Activated naive CD8-positive, alpha-beta T cell treated with anti-CD3 and anti-CD28 coated beads, Interleukin-2, amount 50 U/mL, for 16 hours (primary cell): ENCODE measurements around the gene ACTR2.
"Not testable (repeated sequence)": the region's sequence is repeated elsewhere in the genome, so short reads cannot be mapped to it uniquely, and the experiment has no call there.

ENCODE experiments used
- DNase-seq: peaks from one replicate; pipeline ENCODE4 v3.0.0-alpha.2; 2020; ENCODE audit warnings: low read depth, low spot score

Gene ACTR2

GRCh38 chr2:65227456-65228262 lies at the start of gene ACTR2:
TSS of gene ACTR2 (plus strand) at chr2:65227831. CDS start at chr2:65227910, 79 bp downstream.
- peak; percentile 87 for DNase-seq

DNA sequence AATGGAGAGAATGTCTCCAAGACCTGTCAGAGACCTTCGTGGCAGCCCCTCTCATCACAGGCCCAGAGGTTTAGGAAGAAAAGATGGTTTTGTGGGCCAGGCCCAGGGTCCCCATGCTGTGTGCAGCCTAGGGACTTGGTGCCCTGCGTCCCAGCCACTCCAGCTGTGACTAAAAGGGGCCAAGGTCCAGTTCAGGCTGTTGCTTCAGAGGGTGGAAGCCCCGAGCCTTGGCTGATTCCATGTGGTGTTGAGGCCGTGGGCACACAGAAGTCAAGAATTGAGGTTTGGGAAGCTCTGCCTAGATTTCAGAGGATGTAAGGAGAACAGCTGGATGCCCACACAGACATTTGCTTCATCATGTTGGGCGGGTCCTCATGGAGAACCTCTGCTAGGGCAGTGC lies 45.1 kb upstream of the ACTR2 start:
- DNase-seq = no peak

DNA sequence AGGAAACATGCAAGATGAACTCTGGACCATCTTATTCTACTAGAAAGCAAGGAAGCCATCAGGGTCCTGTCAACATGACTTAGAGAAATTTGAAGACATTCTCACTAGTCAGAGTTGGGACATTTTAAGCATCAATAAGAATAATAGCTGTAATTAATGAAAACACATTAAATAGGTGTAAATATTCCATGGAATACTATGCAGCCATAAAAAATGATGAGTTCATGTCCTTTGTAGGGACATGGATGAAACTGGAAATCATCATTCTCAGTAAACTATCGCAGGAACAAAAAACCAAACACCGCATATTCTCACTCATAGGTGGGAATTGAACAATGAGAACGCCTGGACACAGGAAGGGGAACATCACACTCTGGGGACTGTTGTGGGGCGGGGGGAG lies 44.2 kb upstream of the ACTR2 start:
- not testable (repeated sequence) for DNase-seq

DNA sequence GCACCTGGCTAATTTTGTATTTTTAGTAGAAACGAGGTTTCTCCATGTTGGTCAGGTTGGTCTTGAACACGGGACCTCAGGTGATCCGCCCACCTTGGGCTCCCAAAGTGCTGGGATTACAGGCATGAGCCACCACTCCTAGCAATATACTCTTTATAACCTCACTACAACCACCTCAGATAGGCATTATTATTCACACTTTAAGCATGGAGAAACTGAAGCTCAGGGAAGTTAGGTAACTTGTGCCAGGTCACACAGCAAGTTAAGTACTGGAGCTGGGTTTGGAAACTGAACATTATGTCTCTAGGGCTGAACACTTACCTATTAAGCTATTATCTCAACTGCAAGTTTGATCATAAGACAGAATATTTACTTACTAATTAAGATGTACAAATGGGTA lies 42.6 kb upstream of the ACTR2 start:
- DNase-seq = no peak

DNA sequence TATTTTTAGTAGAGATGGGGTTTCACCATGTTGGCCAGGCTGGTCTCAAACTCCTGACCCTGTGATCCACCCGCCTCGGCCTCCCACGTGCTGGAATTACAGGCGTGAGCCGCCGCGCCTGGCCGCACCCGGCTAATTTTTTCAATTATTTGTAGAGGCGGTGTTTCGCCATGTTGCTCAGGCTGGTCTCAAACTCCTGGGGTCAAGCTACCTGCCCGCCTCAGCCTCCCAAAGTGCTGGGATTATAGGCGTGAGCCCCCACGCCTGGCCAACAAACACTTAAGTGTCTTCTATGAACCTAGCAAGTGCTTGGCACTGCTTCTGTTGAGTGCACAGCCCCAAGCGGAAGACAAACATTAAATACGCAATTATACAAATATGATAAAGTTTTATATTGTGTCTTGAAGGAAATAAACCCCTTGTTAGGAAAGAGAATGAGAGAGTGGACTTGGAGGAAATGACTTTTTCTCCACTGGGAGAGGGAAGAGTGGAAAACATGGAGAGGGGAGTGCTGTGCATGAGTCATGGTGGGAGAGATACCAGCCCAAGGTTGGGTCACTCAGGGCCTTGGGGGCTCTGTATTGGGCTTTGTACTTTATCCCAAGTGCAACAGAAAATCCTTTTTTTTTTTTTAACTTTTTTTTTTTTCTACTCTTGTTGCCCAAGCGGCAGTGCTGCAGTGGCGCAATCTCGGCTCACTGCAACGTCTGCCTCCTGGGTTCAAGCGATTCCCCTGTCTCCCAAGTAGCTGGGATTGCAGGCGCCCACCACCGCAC lies 41.4 kb upstream of the ACTR2 start:
- no peak for DNase-seq

- peak; percentile 13 for DNase-seq
These were observed 40.5 kb upstream of the ACTR2 start for GRCh38 chr2:65186872-65187851.

DNA sequence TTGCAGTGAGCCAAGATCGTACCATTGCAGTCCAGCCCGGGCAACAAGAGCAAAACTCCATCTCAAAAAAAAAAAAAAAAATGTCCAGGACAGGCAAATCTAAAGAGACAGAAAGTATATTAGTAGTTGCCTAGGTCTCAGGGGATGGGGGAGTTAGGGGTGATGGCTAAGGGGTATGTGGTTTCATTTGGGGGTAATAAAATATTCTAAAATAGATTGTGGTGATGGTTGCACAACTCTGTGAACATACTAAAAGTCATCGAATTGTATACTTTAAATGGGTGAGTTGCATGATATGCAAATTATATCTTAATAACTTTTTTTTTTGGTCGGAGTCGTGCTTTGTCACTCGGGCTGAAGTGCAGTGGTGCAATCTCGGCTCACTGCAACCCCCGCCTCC lies 34.2 kb upstream of the ACTR2 start:
- DNase-seq = no peak

GRCh38 chr2:65198737-65199136 lies 28.9 kb upstream of the ACTR2 start:
- DNase-seq = no peak

DNA sequence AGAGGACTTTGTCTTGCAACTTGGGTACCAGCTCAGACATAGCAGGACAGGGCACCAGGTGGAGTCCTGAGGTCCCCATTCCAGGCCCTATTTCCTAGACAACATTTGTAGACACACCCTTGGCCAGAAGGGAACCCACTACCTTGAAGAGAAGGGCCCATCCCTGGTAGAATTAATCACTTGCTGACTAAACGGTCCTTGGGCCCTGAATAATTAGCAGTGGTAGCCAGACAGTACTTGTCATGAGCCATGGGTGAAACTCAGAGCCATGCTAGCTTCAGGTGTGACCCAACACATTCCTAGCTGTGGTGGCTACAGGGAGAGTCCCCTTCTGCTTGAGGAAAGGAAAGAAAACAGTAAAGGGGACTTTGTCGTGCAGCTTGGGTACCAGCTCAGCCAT lies 28.5 kb upstream of the ACTR2 start:
- no peak for DNase-seq

- DNase-seq = no peak
These were observed 27.7 kb upstream of the ACTR2 start for GRCh38 chr2:65199891-65200290.

GRCh38 chr2:65204461-65205210 lies 23.0 kb upstream of the ACTR2 start:
- no peak for DNase-seq

GRCh38 chr2:65212115-65212514 lies 15.5 kb upstream of the ACTR2 start:
- no peak for DNase-seq

DNA sequence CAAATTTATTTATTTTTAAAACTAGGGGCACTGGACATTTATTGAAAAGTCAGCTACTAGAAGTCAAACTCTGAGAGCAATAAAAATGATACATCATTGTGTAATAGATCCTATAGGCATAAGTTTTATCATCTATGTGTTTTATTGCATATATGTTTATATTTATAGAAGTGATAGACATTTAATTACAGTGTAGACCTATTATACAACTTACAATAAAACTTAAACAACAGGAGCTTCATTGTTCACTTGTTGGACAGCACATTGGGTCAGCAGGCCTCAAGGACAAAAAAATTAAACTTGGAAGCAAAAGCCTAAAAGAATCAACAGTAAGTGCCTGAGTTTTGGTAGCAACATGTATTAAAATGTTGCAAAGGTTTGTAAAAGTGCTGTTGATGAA lies 15.0 kb upstream of the ACTR2 start:
- no peak for DNase-seq

DNA sequence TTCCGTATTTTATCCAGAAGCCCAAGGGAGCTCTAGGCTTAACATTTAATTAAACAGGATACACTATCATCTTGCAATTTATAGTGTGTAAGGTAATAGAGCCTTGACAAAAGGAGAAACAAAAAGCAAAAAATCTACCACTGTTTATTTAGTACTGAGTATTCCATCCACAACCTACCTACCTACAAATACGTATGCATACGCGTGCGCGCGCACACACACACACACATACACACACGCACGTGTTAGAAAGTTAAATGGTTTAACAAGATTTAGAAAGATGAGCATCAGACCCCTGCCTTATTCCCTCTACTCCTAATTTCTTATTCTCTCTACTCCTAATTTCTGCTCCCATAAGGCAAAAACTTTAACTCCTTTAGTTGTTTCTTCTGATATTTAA lies 14.6 kb upstream of the ACTR2 start:
- DNase-seq = no peak

DNA sequence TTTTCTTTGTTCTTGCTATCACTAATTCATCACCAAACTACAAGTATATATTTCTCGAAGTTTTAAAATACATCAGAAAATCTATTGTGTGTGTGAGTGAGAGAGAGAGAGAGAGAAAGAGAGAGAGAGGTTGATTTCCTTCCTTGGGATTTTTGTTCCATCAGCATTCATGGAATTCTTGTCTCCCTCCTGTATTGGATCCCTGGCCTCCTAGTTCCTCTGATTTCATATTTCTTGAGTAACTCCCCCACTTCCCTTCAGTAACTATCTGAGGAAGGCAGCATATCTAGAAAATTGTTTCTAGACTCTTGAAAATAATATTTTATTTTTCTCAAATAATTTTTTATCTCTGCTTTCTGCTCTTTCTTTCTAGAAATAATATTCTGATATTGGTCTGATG lies 13.3 kb upstream of the ACTR2 start:
- no peak for DNase-seq

GRCh38 chr2:65214843-65215242 lies 12.8 kb upstream of the ACTR2 start:
- no peak for DNase-seq

DNA sequence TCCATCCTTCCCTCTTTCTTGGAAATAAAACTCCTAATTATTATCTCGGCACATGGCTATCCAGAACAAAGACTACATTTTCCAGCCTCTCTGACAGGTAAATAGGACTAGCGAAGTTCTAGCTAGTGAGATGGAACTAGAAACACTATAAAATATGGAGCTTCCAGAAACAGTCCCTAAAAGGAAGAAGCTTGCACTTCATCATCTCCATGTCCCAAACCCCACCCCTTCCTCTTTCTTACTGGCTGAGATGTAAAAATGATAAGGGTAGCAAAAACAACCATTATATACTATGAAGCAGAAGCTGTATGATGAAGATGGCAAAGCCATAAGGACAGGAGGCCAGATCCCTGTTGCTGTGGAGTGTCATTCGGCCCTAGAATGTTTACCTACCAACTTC lies 11.7 kb upstream of the ACTR2 start:
- no peak for DNase-seq

DNA sequence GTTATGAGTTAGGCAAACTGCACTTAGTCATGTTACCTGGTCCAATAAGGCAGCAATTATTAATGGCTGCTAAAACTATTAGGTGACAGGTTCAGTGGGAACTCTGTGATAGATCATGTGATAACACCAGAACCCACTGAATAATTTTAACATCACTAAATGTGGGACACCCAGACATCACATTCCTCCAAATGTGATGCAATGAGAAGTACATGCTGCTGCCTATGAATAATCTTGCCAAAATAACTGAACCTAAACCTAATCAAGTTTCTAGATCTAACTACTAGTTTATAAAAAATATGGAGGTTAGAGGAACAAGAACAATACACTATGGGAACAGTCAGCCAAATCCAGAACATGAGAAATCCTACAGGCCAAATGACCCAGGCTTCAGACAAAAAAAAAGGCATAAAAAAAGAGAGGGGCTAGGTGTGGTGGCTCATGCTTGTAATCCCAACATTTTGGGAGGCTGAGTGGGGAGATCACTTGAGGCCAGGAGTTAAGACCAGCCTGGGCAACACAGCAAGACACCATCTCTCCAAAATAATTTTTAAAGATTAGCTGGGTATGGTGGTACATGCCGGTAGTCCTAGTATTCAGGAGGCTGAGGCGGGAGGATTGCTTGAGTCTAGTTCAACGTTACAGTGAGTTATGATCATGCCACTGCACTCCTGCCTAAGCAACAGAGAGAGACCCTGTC lies 7.0 kb upstream of the ACTR2 start:
- no peak for DNase-seq

DNA sequence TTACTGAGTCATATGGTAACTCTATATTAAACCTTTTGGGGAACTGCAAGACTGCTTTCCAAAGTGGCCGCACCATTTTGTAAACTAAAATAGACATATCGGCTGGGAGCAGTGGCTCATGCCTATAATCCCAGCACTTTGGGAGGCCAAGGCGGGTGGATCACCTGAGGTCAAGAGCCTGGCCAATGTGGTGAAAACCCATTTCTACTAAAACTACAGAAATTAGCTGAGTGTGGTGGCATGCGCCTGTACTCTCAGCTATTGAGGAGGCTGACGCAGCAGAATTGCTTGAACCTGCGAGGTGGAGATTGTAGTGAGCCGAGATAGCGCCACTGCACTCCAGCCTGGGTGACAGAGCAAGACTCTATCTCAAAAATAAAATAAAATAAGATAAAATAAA lies 6.4 kb upstream of the ACTR2 start:
- DNase-seq = not testable (repeated sequence)

- no peak for DNase-seq
These were observed 593 bp upstream of the ACTR2 start for GRCh38 chr2:65227020-65227455.
